Dedifferentiated amniotic fluid mesenchymal stem cell (primary cell): Measurements from ENCODE around the gene PAX2.

Experiments
- DNase-seq: peaks from one replicate; pipeline ENCODE4 v3.0.0-alpha.2; 2016; ENCODE audit errors: extremely low spot score

Gene PAX2

DNA sequence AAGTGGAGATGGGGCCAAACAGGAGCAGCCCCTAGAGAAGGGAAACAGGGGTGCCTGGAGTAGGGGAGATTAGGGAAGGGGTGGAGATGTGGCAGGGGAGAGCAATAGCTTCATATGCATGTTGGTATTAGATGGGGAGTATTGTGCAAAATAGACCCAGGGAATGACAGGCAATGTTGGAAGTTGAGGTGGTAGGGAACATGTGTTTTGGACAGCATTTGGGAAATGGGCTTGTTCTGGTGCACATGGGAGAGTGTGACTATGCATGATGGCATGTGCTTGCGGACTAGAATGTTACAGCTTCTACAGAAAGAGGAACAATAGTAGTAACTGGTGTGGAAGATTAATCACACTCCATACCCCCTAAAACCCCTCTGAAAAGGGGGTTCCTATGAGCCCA lies 10.4 kb downstream of the PAX2 start:
- no peak for DNase-seq

DNA sequence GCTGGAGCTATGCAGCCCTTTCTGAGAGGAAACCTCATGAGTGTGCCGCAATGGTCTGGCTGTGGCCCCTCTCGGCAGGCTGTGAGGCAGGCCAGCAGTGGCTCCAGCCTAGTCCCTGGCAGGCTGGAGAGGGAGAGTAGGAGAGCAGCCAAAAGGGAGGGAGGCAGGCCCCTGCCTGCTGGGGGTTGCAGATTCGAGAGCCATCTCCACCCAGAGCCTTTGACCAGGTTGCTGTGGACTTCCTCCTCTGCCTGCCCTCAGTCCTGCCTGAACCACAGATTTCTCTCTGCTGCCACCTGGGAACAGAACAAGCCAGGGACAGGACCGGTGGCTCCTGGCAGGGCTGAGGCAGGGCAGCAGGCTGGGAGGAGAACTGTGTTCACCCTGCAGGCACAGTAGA lies 13.9 kb downstream of the PAX2 start:
- DNase-seq: no peak

DNA sequence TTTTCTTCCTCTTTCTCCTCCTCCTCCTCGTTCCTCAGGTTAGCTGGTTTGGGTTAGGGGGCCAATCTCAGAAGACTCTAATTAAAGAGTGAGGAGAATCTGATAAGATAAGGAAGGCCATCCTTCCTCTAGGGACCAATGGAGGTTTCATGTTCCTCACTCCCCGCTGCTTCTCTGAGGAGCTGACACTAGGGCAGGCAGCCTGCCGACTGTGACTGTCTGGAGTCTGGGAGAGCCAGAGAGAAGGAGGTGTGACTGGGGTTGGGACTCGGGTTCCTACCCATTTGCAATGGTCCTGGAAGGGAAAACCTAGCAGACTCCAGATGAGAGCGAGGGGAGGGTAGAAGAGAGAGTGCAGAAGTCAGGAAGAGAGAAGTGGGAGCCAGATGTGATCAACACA lies 15.3 kb downstream of the PAX2 start:
- no peak for DNase-seq

DNA sequence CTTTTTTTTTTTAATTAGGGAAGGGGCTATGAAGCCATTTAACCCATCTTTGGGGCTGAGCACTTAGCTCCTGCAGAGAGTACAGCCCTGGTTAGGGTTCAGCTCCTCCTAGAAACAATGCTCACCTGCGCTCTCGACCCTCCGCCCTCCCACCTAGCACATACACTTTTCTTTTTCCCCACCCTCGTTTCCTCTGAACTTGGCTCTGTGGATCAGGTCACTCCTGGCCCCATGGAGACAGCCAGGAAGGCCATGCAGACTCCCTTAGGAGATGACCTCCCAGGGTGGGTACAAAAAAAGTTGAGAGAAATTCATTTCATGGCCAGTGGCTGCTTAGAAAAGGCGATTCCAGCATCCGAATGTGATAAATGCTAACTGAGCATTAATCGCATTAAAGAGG lies 15.8 kb downstream of the PAX2 start:
- DNase-seq: no peak

DNA sequence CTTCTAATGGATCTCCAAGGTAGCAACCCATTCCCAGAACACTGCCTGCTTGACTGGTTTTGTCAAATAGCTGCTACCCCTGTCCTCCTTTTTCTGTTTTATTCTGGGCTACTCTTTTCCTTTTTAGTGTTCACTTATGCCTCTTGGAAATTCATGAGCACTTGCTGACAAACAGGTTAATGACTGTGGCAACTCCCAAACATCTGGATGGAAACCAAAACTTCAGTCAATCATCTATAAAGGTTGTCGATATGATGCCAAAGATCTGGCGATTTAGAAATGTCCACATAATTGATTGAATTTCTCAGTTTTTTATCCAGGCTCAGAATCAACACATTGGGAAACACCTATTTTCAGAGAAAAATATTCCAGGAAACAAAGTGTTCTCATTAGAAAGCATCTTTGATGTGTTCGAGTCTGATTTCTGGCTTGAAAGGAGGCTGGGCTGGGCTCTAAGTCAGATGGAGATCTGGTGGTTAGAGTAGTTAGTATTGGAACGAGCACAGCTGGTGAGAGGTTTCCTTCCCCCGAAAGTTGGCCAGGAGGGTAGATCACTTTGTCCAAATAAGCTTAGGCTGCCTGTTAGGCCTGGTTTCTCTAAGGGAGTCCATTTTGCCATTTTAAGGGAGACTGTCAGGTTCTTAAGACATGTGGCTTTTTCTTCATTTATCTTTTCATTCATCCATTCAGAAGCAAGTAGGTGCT lies 17.8 kb downstream of the PAX2 start:
- no peak for DNase-seq

DNA sequence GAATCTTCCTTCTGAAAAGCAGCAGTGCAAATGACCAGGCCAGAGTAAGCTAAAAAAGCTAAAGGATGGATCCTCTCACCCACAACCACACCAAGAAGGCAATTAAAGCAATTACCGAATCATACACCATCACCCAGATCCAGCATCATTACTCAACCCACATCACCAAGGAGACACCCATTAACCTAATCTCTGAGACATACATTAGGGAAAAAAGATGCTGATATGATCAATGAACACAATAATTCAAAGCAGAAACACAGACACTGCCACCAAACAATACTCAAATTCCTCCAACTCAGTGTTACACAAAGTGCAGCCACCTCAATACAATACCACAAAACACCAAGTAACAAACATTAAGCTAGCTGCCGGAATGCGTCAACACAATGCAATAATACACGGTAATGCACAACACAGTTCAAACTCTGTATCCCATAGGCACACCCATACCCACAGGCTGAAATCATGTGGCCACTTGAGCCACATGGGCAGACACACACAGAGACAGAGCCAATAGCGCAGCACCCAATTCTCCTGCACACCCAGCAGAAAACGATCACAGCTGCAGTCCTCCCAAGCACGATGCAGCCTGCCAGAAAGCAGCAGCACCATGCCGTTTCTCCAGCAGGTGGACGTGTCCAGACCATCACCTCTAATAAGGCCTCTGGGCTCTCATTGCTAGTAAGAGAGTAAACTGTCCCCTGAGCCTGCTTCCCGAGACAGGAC lies 21.5 kb downstream of the PAX2 start:
- no peak for DNase-seq

DNA sequence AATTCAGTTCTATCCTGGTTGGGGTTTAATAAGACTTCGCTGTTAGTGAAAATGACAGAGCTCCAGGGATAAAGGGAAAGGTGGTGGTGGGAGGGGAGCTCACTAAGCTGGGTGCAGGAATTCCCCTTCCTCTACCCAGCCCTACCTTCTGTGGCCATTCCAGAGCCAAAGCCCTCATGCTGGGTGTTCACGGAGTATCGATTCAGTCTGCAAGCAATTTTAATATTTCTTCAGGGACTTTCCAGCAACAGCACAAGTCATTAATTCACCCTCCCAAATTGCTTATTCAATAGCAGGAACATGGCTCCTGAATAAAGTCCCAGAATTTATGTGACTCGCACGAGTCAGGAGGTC lies 22.0 kb downstream of the PAX2 start:
- no peak for DNase-seq

DNA sequence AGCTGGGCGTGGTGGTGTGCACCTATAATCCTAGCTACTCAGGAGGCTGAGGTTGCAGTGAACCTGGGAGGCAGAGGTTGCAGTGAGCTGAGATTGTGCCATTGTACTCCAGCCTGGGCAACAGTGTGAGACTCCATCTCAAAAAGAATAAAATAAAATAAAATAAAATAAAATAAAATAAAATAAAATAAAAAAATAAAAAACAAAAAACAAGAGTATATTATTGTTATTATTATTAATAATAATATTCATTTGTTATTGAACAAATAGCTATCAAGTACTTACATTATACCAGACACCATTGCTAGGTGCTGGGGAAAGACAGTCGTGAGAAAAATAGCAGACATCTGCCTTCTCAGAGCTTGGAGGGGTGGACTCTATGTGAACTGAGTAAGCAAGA lies 24.1 kb downstream of the PAX2 start:
- DNase-seq: no peak

DNA sequence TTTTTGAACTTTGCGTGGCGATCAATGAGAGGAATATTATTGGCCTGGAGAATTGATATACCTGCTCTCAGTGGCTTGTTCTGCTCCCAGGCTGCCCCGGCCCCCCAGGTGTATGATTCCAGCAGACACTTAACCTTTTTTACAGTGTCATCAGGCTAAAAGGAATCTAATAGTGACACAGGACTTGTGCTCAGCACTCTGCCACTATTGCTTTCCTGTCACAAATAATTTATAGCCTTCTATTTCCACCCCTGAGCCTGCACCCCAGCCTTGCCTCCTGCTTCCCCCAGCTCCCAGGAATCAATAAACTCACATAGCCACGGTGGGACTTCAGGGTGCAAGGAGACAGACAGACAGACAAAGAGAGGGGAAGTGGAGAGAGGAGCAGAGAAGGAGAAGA lies 28.3 kb downstream of the PAX2 start:
- no peak for DNase-seq

DNA sequence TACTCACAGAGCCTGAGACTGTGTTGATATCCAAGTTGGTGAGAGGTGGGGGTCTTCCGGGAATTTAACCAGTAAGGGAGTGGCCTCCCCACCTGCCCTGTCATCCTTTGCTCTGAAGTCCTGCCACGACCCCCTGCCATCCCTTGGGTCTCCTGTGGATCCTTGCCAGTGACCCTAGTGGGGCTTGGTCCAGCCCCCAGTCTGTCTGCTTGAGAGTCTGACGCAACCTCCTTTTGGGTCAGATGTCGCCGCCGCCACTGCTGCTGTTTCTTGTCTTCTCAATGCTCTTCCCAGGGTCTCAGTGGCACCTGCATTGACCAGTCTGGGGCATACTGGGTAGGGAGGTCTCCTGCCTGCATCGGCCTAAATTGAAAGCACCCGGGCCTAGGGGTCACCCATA lies 28.8 kb downstream of the PAX2 start:
- DNase-seq: no peak

DNA sequence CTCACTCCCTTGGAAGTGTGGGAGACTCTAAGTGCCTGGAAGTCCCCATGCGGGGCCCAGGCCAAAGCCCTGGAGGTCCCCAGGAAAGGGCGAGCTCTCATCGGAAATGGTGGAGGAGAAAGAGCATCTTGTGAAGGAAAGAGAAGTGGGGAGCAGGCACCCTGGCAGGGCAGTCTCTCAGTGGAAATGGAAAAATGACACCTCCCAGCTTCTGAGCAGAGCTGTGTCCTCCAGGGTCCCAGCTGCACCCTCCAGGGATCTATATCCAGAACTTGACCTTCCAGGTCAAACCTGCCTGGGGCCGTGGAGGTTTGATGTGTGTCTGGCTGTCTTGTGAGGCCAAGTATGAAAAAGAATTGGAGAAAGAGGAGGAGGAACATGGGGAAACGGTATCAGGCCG lies 29.5 kb downstream of the PAX2 start:
- no peak for DNase-seq

DNA sequence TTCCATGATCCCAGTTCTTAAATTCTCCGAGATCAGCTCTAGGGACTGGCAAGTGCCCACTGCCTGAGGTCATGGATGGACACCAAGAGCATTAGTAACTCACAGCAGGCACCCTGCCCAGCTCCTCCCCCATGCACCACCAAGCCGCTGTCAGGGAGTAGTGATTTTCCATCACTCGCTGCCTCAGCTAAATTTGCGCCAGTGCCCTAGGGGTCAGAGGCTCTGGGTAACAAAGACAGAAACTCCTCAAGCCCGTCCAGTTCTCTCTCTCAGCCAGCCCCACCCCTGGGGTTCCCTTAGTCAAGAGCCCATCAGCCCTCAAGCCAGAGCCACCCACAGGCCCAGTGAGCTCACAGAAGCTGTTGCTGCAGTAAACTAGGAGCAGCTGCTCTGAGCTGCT lies 30.0 kb downstream of the PAX2 start:
- DNase-seq: no peak

DNA sequence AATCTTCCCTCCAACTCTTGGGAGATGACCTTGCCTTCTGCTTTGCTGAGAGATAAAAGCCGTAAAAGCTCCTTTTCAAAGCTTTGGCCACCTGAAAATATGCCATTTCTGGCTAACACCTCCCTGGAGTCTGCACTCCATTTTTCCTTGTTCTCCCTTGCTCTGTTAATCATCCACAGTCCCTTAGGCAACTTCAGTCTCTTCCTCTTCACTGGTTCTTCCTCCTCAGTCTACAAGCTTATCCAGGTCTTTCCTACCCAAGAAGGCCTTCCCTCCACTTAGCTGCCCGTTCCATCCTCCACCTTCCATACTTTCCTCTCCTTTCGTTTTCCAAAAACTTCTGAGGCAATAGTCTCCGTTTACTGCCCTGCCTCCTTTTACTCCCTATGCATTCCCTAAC lies 30.5 kb downstream of the PAX2 start:
- DNase-seq: no peak

DNA sequence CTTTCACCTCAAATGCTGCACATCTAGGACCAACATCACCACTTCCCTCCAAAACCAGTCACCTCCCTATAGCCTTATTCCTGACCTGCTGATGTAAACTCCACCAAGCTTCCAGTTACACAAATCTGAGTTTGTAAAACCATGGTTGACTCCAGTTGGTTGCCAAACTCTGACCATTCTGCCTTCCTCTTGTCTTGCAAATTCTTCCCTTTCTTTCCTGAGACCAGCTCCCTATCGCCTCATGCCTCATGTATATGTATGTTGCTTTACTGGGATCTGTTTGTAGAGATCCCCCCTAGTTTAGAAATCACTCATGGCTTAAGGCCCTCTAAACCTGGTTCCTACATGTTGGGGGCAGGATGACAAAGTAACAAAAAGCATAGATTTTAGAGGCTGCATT lies 31.3 kb downstream of the PAX2 start:
- DNase-seq: no peak

DNA sequence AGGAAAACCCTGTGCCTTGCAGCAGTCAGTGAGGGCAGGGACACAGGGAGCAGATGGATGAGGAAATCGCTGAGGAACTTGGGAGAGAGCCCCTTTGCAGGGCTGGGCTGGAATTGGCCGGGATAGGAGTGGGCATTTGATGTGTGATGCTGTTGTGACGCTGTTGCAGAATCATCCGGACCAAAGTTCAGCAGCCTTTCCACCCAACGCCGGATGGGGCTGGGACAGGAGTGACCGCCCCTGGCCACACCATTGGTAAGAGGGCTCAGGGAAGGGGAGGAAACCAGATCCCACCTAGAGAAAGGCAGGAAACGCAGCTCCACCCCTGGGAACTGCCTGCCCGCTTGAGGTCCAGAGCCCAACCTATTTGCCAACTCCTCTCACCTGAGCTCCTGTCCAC lies 33.9 kb downstream of the PAX2 start:
- no peak for DNase-seq

DNA sequence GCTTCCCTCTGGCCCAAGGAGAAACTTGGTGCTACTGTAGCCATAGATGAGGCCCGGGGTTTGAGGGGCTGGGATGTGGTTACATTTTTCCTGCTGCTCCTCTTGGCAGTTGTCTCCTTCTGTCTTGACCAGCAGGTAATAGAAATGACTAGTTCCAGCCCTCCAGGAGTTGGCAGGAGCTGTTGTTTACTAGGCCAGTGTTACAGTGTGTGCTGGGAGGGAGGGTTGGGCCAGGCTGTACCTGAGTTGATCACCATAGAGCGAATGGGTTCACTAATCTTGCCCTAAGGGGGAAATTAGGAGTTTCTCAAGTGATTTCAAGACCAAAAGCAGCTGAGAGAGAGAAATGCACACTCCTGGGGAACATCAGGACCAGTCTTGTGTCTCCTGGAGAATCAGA lies 34.9 kb downstream of the PAX2 start:
- no peak for DNase-seq

DNA sequence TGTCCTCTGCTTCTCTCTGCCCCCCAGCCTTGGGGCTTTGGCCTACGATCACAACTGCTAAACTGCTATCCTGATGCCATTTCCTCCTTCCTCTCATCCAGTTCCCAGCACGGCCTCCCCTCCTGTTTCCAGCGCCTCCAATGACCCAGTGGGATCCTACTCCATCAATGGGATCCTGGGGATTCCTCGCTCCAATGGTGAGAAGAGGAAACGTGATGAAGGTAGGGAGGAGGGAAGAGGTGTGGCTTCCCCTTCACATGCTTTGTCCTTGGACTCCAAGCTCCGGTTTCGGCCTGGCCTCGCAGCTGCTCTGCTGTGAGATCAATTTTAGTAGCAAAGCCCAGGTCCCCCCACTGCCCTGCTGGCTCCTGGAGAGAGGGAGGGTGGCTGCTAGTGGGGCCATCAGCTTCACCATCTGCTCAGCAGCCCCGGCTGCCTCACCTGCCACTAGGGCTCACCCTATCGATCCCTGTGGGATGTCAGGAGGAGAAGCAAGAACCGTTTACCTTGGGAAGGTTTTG lies 35.8 kb downstream of the PAX2 start:
- no peak for DNase-seq

DNA sequence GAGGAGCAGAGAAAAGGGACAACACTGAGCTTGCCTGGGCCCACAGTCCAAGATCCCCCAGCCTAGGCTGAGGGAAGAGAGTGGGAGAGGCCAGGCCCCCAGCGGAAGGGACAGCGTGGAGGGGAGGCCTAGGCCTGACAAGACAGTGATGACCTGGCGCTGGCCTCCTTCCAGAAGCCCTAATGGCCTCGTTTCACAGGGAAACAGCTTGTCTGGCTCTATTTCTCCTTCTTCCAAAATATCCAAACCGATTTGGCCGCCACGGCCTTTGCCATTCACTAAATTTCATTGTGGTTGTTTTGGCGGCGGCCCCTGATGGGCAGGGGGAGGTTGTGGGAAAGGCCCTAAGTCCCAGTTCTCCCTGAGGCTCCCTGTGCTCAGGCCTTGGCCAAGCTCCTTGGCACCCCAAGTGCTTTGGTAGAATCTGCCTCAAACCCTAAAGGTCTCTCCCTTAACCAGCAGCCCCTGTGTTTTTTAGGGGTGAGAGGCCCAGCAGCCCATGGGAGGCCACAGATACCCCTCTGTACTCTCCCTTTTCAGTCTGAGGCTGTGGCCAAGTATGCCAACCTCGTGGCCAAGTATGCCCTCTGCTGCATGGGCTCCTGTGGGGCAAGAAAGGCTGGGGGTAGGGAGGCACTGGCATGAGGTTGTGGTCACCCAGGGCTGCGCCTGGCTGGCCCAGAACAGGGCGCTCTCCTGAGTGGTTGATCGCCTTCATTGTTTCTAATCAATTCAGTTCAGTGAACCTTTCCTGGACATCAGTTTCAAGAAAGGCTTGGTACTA lies 37.3 kb downstream of the PAX2 start:
- DNase-seq: no peak

DNA sequence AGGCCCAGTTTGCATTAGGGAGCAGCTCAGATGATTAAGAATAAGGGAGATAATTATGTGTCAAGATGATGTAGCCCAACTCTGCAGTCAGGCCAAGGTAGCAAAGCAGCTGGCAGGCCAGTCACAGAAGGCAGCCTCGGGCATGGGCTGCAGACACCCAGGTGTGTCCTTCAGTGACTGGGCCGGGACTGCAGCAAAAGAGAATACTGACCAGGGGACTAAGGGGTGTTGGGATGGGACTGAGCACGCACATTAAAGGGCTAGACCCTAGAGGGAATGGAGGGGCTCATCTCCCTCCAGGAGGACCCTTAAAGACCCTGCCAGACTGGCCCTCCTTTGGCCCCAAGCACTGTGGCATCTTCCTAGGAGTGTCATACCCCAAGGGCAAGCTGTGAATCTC lies 38.7 kb downstream of the PAX2 start:
- DNase-seq: no peak

DNA sequence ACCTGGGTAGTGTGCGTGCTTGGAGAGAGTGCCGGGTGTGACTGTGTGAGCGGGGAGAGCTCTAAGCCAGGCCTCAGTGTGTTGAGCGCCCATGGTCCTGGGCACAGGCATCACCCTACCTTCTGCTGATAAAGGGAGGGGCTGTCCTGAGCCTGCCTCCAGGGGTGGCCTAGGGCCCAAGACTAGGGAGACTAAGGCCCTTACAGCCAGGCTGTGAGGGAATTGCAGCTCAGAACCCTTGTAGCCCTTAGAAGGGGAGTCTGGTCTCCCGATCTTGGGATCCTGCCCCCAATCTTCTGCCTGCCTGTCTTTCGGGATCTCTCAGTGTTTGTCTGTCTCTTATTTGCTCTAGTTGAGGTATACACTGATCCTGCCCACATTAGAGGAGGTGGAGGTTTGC lies 41.2 kb downstream of the PAX2 start:
- no peak for DNase-seq

DNA sequence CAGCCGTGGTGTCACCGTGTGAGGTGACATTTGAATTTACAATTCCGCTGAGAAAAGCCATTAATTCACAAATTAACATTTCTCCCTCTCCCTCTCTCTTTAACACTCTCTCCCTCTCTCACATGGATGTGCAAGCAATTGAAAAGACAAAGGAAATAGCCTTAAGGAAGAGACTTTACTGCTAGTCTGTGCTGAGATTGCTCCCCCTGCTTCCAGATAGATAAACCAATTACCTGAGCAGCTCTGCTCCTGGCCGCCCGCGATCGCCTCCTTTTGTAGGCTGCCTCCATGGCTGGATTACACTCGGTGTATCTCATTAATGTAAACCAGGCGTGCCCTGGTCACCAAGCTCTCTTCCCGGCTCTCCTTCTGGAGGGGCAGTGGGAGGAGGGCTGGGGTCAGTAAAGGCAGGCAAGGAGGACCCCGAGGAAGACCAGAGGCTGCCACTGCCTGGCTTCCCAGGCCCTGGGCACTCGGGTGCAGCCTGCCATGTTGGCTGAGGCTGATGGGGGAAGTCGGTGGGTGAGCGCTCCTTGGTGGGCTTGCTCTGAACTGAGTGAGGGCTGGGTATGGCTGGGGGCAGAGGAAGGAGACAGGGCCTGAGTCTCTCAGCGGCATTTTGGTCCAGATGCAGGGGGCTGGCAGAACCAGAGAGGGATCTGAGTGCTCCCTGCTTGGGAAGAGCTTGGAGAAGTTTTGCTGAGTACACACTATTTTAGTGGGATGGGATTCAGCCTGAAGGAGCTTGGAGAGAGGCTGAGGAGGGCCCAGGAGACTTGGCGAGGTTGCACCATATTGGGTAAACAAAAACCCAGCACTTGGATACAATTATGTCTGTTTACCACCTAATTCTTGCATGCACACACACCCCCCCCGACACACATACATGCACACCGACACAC lies 42.9 kb downstream of the PAX2 start:
- DNase-seq: no peak

DNA sequence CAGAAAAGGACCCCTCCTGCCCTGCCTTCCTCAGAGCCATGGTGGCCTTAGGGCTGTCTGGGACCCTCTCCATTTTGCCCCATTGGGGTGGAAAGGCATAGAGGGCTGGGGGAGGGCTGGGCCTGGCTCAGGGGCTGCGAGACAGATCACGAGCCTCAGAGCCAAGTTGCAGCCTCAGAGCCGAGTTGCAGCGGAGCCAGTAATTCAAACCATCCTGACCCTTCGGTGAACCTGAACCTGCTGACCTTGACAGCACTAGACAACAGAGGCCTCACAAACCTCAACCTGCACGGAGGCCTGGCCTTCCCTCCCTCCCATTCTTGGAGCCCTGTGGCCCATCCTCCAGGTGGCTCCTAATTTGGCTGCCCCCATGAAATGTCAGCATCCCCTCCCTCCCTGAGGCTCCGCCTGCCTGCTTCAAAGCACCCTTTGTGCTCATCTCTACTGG lies 45.4 kb downstream of the PAX2 start:
- DNase-seq: no peak
